ENCODE data around the gene NRM.

- no peak for TF ChIP-seq CTCF (IDR thresholded peaks at IDR 0.05; ENCODE audit: poor library complexity)
- no peak for TF ChIP-seq EZH2phosphoT487 (IDR thresholded peaks at IDR 0.05; ENCODE audit: low read depth, severe bottlenecking, unreplicated experiment)
- TF ChIP-seq EZH2 (IDR thresholded peaks at IDR 0.05; ENCODE audit: borderline replicate concordance), result no peak
These were observed 544 bp upstream of the NRM start for GRCh38 chr6:30691208-30691847.

Data from hepatocyte (in vitro differentiated cells).